Left renal cortex interstitium (tissue), 4 donors: ENCODE results near the gene FAM237A. TPM values are rescaled to one million over a fixed set of nuclear protein-coding genes. Genes with fewer than 3 reads are reported as not detected.
A peak's percentile ranks its signal among the peaks of the same experiment; 100 is the strongest.

Experiments
- DNase-seq, 4 donors: peaks; one replicate each; pipeline ENCODE4 v3.0.0-alpha.2; 2013; ENCODE audit warnings: low read depth in 4 of 4, low spot score in 2 of 4, missing footprints in 1 of 4
- polyA plus RNA-seq, 4 donors: library from polyadenylated mRNA; unstranded; fragments of 120-200 nt; gene quantifications; one replicate each; pipeline ENCODE4 v1.2.1, GENCODE V29; 2013; ENCODE audit not compliant: insufficient read length in 4 of 4

Gene FAM237A
- polyA plus RNA-seq, 4 donors, result not detected

DNA sequence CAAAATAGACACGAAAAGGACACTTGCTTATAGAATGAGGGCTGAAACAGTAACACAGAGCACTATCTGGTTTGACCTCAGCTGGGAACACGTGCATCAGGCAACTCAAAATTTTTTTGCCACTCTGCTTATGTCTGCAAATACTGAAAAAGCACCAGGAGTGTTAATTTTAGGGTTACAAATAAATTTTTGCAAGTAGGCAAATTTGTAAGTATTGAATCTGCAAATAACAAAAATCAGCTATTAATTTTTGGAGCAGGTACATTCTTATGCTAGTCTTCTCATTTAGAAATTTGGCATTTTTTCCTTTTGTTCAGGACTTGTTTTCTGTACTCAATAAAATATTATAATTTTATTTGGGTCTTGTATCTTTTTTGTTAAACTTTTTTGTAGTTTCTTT is 46.2 kb downstream of the FAM237A start:
- DNase-seq, result no peak

DNA sequence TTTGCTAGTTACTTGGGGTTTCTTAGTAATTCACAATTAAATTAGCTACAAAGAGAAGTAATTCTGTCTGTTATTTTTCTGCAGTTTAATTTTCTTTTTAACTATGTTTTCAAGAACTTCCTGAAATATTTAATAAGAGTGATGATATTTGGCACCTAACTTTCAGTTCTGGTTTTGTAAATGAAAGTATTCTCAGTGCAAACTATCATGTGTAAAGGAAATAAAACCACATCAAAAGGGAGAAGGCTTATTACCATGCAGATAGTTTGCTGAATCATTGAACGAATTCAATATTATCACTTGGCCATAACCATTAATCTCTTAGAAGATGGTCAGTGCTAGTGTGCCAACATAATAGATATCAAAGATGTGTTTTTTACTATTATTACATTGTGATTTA is 46.7 kb downstream of the FAM237A start:
- DNase-seq, result no peak

DNA sequence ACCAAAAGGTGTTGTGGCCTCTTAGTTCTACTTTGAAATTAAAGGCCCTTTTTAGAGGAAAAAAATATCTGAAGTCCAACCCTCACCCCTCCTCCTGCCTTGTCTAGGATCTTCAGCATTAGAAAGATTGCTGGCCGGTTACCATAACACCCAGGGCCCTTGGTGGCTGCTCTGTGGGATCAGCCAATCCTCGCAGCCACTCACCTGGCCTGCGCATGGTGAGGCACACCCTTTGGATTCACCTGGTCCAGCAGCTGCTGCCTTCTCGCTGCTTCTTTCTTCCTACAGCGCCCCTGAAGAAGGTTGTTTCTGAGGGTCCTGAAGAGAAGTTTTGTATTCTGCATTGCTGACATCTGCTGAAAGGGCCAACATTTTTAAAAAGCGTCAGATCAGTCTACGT is 50.7 kb downstream of the FAM237A start:
- no peak for DNase-seq

DNA sequence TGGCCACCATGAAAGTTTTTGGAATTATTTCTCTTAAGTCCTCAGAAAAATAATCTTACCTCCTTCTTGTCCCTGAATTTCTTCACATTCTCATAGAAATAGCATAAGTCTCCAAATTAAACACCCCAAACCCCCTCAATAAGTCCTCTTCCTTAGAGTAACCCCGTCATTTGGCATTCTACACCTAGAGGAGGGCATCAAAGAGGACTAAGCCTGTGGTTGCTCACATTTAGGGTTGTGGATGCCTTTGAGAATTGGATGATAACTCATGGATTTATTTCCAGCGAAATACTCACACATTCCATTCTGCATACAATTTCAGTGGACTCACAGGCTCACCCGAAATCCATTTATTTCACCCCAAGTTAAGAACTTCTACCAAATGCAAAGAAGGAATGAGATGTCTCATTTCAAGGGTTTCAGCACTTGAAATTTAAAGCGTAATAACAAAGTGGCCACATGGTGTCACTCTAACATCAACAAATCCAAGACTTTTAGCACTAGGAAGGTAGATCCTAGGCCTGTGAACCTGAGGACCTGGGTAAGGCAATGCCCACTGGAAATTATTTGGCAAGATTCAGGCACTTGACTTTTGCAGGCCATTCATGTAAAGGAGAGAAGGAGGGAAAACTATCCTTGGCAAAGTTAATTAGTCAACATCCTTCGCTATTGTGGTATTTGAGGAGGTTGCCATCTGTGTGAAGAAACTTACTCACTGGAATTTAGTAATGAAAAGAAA is 51.3 kb downstream of the FAM237A start:
- DNase-seq, result peak; percentile 20 to 41 (median 30)

DNA sequence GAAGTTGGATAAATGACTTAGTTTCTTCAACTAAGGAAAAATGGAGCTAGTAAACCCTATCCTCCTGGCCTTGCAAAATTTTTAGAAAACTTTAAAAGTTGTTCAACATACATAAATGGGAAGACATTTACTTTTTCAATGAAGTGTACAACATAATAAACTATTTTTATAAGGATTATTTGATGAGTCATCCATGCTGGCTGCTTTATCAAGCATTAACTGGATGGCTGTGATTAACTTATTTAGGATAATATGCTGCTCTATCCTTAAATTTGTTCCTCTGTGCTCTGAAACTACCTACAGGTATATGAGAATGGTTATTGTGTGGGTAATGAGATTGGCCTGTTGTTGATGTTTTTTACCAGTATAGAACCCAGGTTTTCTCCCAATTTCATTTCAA is 54.6 kb downstream of the FAM237A start:
- no peak for DNase-seq

DNA sequence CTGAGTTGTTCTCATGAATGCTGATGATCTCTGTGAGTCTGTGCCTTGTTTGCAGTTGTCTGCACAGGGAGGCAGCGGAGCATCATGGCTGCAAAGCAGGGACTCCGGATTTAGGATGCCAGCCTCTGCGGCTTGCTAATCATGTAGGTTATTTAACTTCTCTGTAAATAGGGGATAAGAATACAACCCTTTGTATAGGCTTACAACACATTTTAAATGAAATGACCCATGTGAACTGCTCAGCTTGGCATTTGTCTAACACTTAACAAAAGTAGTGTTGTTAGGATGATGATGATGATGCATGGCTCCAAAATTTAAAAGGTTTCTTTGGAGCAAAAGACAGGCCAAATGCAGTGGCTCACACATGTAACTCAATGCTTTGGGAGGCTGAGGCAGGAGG is 56.5 kb downstream of the FAM237A start:
- DNase-seq, result no peak

Other genes starting within 250 kb of the FAM237A start
- gene ADAM23, start 199.0 kb upstream of the FAM237A start, polyA plus RNA-seq, result 1 to 10 TPM; 3.0 to 7.6 (median 4.5) TPM
- gene DYTN, start 75.9 kb downstream of the FAM237A start, polyA plus RNA-seq, result under 1 TPM in 1 of 4 donors, not detected in 3; 0.16 TPM
- gene MDH1B, start 122.8 kb downstream of the FAM237A start, polyA plus RNA-seq, result 10 to 100 TPM; 11.0 to 17.1 (median 13.6) TPM
- gene FASTKD2, start 123.1 kb downstream of the FAM237A start, polyA plus RNA-seq, result 10 to 100 TPM; 34.8 to 44.0 (median 39.0) TPM